Stimulated activated CD4-positive, alpha-beta T cell treated with anti-CD3 and anti-CD28 coated beads, TNF-alpha, amount 100 ng/mL, for 4 hours (primary cell): ENCODE results near the gene DMD.

Experiments used
- DNase-seq, 3 experiments: peaks; one replicate each; pipeline ENCODE4 v3.0.0-alpha.2; 2020; ENCODE audit warnings: low read depth in 3 of 3

DMD gene

DNA sequence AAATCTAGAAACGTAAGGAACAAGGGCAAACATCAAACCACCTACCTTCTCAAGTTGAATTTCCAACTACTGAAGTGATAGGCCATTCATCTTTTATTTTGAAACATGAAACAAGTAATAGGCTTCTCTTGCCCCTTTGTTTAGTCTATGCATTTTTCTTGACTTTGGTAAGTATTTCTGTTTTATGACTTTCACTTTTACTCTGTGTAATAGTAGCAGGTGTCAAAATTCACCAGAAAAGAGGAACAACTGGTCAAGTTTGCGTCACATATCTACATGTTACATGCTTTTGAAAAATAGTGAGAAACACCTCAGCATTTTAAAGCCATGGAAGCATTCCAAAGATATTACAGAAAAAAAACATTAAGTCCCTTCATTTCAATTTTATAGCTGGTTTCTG is 1982.4 kb downstream of the DMD start:
- DNase-seq, result no peak

DNA sequence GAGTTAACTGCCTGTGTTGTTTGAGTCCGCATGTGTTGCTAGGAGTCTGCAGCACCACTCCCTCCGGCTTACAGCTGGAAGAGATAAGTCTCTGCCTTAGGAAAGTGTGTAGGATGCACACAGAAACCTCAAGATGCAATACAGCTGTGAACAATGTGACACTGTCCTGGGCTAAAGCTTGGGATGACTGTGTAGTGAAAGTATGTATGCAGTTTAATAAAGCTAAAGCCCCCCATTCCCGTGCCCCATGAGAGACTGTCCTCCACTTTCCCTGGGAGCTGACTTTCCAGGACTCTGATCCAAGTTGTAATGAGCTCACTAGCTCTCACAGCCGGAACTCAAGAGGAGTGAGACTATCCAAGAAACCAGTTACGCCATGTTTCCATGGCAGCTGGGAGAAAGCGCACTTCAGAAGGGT is 1982.9 kb downstream of the DMD start:
- DNase-seq, result no peak

DNA sequence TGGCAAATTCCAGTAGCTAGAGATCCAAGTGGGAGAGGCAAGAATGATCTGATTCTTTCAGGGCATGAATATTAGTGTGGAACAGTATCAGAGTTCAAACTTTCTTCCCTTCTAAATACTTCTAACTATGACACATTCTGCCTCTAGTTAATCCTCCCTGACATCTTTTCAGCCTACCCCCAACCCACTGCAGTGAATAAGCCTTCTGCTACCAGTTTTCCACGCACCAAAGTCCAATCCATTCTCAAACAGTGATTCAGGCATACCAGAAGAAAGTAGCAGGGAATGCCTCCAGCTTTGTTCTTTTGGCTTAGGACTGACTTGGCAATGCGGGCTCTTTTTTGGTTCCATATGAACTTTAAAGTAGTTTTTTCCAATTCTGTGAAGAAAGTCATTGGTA is 1984.1 kb downstream of the DMD start:
- no peak for DNase-seq

- no peak for DNase-seq
These were observed 1985.5 kb downstream of the DMD start for GRCh38 chrX:31225819-31226218.

GRCh38 chrX:31224381-31225012 is 1986.9 kb downstream of the DMD start:
- DNase-seq, result no peak

DNA sequence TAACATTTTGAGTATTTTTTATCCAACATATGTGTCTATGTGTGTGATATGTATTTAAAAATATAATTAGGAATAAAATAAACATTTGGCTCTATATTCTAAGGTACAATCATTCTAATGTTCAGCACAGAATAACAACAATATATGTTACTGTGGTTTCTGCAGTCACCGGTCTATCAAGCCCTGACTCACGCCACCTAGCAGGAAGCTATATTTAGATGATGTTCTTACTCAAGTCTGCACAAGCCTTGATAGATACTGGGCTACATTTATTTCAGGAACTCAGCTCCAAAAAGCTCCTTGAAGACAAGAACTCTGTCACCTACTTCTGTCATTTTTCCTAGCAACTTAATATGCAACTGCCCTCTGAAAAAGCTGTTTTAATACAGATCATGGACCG is 1987.5 kb downstream of the DMD start:
- no peak for DNase-seq

DNA sequence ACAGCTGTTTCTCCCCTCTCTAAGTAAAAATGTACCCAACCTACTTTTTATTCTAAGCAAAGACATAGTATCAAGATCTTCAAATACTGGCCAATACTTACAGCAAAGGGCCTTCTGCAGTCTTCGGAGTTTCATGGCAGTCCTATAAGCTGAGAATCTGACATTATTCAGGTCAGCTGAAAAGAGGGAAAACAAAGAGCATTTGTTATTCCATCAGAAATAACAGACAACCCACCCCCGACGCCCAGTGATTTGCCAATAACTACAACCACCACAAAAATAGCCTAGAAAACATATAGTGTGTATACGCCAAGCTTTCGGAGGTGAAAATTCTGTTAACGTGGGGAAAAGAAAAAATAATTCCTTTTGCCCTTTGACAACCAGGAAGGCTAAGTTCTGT is 1988.4 kb downstream of the DMD start:
- DNase-seq, result no peak

GRCh38 chrX:31219174-31219573 is 1992.2 kb downstream of the DMD start:
- no peak for DNase-seq

DNA sequence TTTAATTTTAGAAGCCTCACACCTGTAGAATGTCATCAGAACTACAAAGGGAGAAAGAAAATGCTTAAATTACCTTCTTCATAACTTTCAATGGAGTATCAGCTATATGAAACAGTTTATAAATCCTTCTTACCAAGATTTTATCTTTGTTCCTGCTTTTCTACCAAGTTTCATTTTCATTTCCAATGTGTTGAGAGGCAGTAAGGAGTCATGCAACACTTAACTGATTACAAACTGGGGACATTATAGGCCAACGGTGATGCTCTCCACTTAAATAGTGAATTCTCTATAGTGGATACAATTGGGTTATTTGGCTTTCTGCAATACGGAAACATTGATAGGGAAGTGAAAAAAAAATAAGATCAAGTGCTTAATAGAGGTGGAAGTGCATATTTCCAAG is 1994.3 kb downstream of the DMD start:
- DNase-seq, result no peak

- DNase-seq, result no peak
These were observed 1996.0 kb downstream of the DMD start for GRCh38 chrX:31215277-31215815.

DNA sequence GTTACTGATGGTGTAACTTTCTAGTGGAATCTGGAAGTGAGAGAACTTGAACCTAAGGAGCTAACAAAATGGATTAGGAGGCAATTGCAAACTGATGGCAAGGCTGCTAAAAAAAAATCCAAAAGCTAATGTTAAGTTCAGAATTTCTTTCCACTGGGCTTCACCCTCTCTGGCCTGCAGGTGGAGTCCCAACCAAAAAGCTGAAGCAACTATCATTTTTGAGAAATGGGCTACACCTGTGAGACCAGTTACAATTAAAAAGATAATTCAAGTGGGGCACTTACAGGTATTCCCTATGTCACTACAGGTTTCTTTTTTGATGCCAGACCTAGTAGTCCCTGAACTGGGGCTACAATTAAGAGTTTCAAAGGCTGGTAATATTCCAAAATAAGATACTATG is 1997.4 kb downstream of the DMD start:
- DNase-seq, result no peak

- DNase-seq, result no peak
These were observed 1998.2 kb downstream of the DMD start for GRCh38 chrX:31212856-31213748.

GRCh38 chrX:31209005-31209628 is 2002.2 kb downstream of the DMD start:
- no peak for DNase-seq

DNA sequence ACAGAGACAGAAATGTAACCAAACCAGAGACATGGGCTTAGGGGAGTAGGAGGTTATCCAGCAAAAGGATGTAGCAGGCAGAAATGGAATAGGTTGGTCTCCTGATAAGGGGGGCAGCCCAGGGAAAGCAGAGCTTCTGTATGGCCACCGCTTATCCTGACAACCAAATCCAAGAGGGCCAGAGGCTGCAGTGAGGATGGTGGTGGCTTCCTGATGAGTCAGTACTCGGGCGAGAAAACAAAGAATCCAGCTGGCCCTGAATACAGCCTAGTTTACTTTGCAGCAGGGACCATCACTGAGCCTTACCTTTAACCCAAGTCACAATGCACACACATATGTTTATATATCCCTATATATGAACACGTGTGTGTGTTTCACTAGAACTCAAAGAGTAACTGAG is 2009.8 kb downstream of the DMD start:
- no peak for DNase-seq

- no peak for DNase-seq
These were observed 2010.9 kb downstream of the DMD start for GRCh38 chrX:31200430-31200829.

DNA sequence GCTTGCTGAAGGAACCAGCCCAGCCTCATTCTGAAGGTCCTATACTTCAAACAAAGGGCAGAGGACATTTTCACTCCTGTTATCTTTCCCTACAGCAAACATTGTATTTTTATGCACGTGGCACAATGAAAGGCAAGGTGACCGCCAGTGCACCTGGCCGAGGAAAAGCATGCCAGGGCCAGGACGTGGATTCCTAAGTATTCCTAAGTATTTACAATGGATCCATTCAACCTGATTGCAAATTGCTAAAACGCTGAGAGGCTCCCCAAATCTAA is 2011.6 kb downstream of the DMD start:
- DNase-seq, result no peak

GRCh38 chrX:31199056-31199839 is 2012.1 kb downstream of the DMD start:
- DNase-seq, result no peak

GRCh38 chrX:31190221-31190975 is 2021.0 kb downstream of the DMD start:
- DNase-seq, result no peak

DNA sequence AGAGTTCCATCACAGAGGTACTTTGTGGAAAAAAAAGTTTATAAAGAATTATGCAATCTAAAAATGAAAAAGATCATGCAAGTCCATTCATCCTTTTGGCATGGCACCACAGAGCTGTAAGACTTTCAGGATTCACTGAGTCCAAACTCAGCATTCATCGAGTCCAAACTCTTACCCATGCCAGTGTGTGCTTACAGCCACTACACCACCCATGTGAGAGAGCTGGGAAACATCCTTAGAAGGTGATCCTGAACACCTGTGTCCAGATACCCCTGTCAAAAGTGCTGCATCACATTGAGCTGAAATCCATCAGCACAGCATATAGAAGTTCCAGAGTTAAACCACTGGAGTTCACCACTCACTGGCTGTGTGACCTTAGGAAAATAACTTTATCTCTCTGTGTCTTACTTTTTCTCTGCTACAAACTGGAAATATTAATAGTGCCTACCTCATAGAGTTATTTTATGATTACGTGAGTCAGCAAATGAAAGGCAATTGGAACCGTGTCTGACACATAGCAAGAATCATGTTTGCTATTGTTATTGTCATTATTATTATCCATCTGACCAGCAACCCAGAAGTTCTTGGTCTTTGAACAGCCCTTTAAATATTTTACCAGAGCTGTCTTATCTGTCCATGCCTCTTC is 2024.5 kb downstream of the DMD start:
- DNase-seq, result no peak

- no peak for DNase-seq
These were observed 2025.5 kb downstream of the DMD start for GRCh38 chrX:31185884-31186283.
